AG04449 (cell line): Measurements from ENCODE around the gene RAB11A.

Experiments used
- CTCF ChIA-PET: fragments of 350-600 bp; formaldehyde crosslinking; extraction: SDS; loops from one replicate; lab custom pipeline; 2021; ENCODE audit warnings: antibody characterized with exemption; lab: Yijun Ruan, JAX
- POLR2A ChIA-PET: fragments of 400-600, 350-600 bp; formaldehyde crosslinking; extraction: SDS; loops from one replicate; lab custom pipeline; 2020; ENCODE audit warnings: antibody characterized with exemption, inconsistent platforms; lab: Yijun Ruan, JAX
- DNase-seq: peaks from one replicate; pipeline ENCODE4 v3.0.0-alpha.2; 2010; ENCODE audit warnings: low read depth, low spot score
- H3K4me3 ChIP-seq: 2 replicates; pipeline ENCODE4 v1.5.1; 2011; ENCODE audit warnings: low read depth, mild to moderate bottlenecking, control low read depth, low read length
- TF ChIP-seq, protein P1 (sequence below): IDR thresholded peaks from one replicate; pipeline ENCODE4 v1.5.1; 2011; ENCODE audit warnings: mild to moderate bottlenecking, moderate library complexity, low read length, control low read depth, inconsistent platforms; ENCODE audit not compliant: insufficient read depth; ENCODE audit errors: missing control alignments

The RAB11A gene

DNA sequence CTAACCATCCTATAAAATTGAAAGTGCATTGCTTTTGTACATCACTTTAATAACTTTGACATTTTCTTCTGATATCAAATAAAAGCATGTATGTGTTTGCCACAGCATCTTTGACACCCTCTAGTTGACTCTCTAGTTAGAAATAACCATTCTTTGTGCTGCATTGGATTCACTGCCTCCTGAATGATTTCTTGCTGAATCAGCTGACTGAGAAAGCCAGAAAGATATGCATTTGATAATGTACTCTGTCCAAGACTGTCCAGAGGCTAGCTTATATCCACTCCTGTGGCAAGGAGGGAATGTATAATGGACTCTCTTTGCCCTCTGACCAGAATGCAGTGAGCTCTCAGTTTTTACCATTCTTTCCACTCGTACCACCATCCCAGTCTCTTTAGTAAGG is 6.2 kb downstream of the RAB11A start:
- ChIA-PET POLR2A (no interaction called here), CTCF (interaction anchor here (0.8 to 1.3 kb wide), 2 partner anchors 18 to 265 kb away, joined by 3 to 5 read pairs; partner anchors contain the start of gene INTS14)
- TF ChIP-seq, protein P1, sequence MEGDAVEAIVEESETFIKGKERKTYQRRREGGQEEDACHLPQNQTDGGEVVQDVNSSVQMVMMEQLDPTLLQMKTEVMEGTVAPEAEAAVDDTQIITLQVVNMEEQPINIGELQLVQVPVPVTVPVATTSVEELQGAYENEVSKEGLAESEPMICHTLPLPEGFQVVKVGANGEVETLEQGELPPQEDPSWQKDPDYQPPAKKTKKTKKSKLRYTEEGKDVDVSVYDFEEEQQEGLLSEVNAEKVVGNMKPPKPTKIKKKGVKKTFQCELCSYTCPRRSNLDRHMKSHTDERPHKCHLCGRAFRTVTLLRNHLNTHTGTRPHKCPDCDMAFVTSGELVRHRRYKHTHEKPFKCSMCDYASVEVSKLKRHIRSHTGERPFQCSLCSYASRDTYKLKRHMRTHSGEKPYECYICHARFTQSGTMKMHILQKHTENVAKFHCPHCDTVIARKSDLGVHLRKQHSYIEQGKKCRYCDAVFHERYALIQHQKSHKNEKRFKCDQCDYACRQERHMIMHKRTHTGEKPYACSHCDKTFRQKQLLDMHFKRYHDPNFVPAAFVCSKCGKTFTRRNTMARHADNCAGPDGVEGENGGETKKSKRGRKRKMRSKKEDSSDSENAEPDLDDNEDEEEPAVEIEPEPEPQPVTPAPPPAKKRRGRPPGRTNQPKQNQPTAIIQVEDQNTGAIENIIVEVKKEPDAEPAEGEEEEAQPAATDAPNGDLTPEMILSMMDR = no peak
- no peak for DNase-seq
- no peak overlapping the region for H3K4me3 ChIP-seq

DNA sequence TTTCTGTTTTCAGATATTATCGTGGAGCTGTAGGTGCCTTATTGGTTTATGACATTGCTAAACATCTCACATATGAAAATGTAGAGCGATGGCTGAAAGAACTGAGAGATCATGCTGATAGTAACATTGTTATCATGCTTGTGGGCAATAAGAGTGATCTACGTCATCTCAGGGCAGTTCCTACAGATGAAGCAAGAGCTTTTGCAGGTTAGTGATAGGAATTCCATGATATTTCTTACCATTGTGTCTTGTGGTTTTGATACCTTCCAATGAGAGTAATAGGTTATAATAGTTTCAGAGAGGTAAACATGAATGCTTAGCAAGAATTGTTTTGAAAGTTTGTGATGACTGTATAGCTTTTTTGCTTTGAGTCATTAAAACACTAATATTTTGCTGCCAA is 8.5 kb downstream of the RAB11A start:
- ChIA-PET CTCF (no interaction called here), POLR2A (no interaction called here)
- TF ChIP-seq, protein P1 = no peak
- H3K4me3 ChIP-seq = no peak overlapping the region
- no peak for DNase-seq

DNA sequence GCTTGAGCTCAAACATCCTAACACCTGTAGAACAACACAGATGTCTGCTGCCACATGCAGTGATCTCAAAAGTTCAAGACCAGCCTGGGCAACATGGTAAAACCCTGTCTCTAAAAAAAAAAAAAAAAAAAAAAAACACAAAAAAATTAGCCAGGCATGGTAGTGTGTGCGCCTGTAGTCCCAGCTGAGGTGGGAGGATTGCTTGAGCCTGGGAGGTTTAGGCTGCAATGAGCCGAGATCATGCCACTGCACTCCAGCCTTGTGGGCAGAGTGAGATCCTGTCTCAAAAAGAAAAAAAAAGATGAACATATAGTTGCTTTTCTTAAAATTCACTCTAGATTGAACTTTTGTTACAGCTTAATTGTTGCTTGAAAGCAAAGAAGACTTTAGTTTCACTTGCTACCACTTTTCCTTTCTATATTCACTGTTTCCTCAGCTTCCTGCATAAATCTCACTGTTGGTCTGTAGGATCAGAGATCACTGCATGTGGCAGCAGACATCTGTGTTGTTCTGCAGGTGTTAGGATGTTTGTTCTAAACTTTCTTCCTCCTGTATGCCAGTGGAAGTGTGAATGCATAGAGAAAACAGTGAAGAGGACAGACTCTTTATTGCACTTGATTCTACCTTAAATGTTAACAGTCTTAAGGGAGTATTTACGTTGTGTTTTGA is 12.6 kb downstream of the RAB11A start:
- no peak for DNase-seq
- no peak overlapping the region for H3K4me3 ChIP-seq
- TF ChIP-seq, protein P1 = no peak
- CTCF ChIA-PET = interaction anchor here (0.6 to 1.2 kb wide), 3 partner anchors 34 to 243 kb away, joined by 3 to 4 read pairs (median 4); no protein-coding TSS in a partner anchor
- POLR2A ChIA-PET = no interaction called here

- CTCF ChIA-PET = interaction anchor here (0.7 kb wide), 1 partner anchor 244 kb away, joined by 3 read pairs; no protein-coding TSS in a partner anchor
- DNase-seq = no peak
- POLR2A ChIA-PET = no interaction called here
- no peak overlapping the region for H3K4me3 ChIP-seq
- TF ChIP-seq, protein P1 = no peak
Observed at GRCh38 chr15:65883571-65883970, 14.3 kb downstream of the RAB11A start.

- TF ChIP-seq, protein P1 = no peak
- ChIA-PET POLR2A (no interaction called here), CTCF (no interaction called here)
- DNase-seq = no peak
- no peak overlapping the region for H3K4me3 ChIP-seq
Observed at GRCh38 chr15:65884511-65884910, 15.2 kb downstream of the RAB11A start.

DNA sequence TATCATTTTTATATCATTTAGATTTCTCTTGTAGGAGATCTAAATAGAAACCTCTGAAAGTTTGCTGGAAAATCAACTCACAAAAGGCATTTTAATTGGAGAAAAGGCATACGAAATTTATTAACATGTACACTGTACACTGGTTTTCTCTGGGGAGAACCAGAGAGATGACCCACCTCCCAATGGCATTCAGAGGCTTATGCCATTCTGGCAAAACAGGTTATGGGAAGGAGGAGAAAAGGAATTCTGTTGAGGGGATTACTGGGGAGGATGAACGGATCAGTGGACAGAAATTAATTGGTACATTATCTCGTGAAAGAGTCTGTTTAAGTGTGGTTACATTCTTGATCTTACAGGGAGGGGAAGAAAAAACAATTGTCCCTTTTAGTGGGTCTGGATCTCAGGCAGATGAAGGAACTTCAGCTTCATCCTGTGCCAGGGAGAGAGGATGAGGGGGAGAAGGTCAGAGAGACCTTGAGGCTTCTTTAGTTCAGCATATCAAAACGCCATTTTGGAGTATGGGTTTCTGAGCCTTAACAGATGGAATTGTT is 16.5 kb downstream of the RAB11A start:
- CTCF ChIA-PET = no interaction called here
- TF ChIP-seq, protein P1 = no peak
- DNase-seq = no peak
- POLR2A ChIA-PET = no interaction called here
- no peak overlapping the region for H3K4me3 ChIP-seq
